Hepatocyte (in vitro differentiated cells): Measurements from ENCODE around the gene SNX5.

Source experiments
- EZH2 ChIP-seq: fragments of 200-600 bp; sonication (generic); IDR thresholded peaks from 2 replicates; pipeline ENCODE4 v1.6.1; 2016; ENCODE audit warnings: antibody characterized with exemption, mild to moderate bottlenecking, borderline replicate concordance
- EZH2phosphoT487 ChIP-seq: fragments of 200-600 bp; sonication (generic); IDR thresholded peaks from one replicate; pipeline ENCODE4 v1.6.1; 2018; ENCODE audit warnings: antibody characterized with exemption, mild to moderate bottlenecking, low read depth, moderate library complexity; ENCODE audit not compliant: unreplicated experiment, severe bottlenecking
- TF ChIP-seq, protein P1 (sequence below): fragments of 200-600 bp; sonication (generic); IDR thresholded peaks from 2 replicates; pipeline ENCODE4 v1.5.1; 2016; ENCODE audit warnings: antibody characterized with exemption, mild to moderate bottlenecking; ENCODE audit not compliant: poor library complexity

DNA sequence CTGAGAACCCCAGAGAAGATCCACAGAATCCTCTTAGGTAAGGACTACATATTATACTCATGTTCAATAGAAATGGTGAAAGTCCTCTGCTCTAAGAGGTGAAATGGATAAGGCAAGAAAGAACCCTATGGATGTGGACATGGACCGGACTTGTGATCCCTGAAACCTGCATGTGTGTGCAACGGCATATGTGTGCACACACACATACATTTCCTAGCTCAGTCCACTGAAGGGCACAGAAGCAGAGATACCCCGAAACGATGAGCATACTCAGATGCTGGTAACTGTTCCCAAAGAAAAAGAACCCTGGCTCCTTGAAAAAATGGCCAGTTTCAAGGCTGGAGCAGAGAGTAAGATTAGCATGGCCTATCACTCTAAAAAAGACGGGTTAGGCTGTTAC is 22.6 kb downstream of the SNX5 start:
- TF ChIP-seq, protein P1, sequence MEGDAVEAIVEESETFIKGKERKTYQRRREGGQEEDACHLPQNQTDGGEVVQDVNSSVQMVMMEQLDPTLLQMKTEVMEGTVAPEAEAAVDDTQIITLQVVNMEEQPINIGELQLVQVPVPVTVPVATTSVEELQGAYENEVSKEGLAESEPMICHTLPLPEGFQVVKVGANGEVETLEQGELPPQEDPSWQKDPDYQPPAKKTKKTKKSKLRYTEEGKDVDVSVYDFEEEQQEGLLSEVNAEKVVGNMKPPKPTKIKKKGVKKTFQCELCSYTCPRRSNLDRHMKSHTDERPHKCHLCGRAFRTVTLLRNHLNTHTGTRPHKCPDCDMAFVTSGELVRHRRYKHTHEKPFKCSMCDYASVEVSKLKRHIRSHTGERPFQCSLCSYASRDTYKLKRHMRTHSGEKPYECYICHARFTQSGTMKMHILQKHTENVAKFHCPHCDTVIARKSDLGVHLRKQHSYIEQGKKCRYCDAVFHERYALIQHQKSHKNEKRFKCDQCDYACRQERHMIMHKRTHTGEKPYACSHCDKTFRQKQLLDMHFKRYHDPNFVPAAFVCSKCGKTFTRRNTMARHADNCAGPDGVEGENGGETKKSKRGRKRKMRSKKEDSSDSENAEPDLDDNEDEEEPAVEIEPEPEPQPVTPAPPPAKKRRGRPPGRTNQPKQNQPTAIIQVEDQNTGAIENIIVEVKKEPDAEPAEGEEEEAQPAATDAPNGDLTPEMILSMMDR, result no peak
- TF ChIP-seq EZH2, result no peak
- TF ChIP-seq EZH2phosphoT487, result no peak
